H1 (cell line): ENCODE results near the gene MORC2. TPM values are rescaled to one million over a fixed set of nuclear protein-coding genes. Genes with fewer than 3 reads are reported as not detected.

Experiments used
- CTCF ChIA-PET: fragments of 300-600 bp; sonication (Branson Sonifier 250); formaldehyde crosslinking; loops from one replicate; lab custom pipeline; 2021; ENCODE audit not compliant: partially characterized antibody; lab: Charles Lee
- POLR2A ChIA-PET: fragments of 300-600 bp; sonication (Branson Sonifier 250); formaldehyde crosslinking; loops from one replicate; lab custom pipeline; 2021; ENCODE audit warnings: inconsistent platforms; ENCODE audit not compliant: partially characterized antibody; lab: Charles Lee
- DNase-seq, 2 experiments: peaks; one replicate each; pipeline versions ENCODE4 v3.0.0 to v3.0.0-alpha.2; 2010 to 2022; ENCODE audit warnings: low spot score in 2 of 2, low read depth in 1 of 2, mixed read lengths in 1 of 2
- FAIRE-seq: peaks from 2 replicates; lab custom pipeline; 2011; peaks lifted over from hg19 to GRCh38; lab: Jason Lieb, UNC
- H2AFZ ChIP-seq: 2 replicates; pipeline ENCODE4 v1.8.1; 2012; ENCODE audit warnings: low read length, inconsistent platforms
- H2AK5ac ChIP-seq: 2 replicates; pipeline ENCODE4 v1.6.1; 2013; ENCODE audit warnings: low read depth, low read length
- H2BK120ac ChIP-seq: replicated peaks from 2 replicates; pipeline ENCODE3; 2013; ENCODE audit warnings: low read depth, low read length, inconsistent platforms
- H2BK12ac ChIP-seq: 2 replicates; pipeline ENCODE4 v1.6.1; 2013; ENCODE audit warnings: low read depth, low read length
- H2BK15ac ChIP-seq: 2 replicates; pipeline ENCODE4 v1.6.1; 2013; ENCODE audit warnings: low read length
- H2BK20ac ChIP-seq: 2 replicates; pipeline ENCODE4 v1.6.1; 2013; ENCODE audit warnings: low read length
- H2BK5ac ChIP-seq: 2 replicates; pipeline ENCODE4 v1.6.1; 2013; ENCODE audit warnings: low read depth, low read length
- H3K14ac ChIP-seq: 2 replicates; pipeline ENCODE4 v1.6.1; 2013; ENCODE audit warnings: inconsistent platforms; ENCODE audit not compliant: insufficient read length
- H3K18ac ChIP-seq: 2 replicates; pipeline ENCODE4 v1.6.1; 2013; ENCODE audit warnings: low read length; ENCODE audit errors: extremely low read depth
- H3K23ac ChIP-seq: 2 replicates; pipeline ENCODE4 v1.6.1; 2013; ENCODE audit warnings: inconsistent platforms; ENCODE audit not compliant: insufficient read length
- H3K23me2 ChIP-seq: 2 replicates; pipeline ENCODE4 v1.6.1; 2013; ENCODE audit warnings: low read depth, low read length
- H3K27ac ChIP-seq: 2 replicates; pipeline ENCODE4 v1.6.1; 2011; ENCODE audit warnings: low read depth, low read length, inconsistent platforms
- H3K27me3 ChIP-seq, 4 experiments: replicated peaks in 1 of 4; 1 replicate in 1 of 4; 2 replicates in 3 of 4; pipeline versions ENCODE4 v1.6.1 to v1.8.1; 2011 to 2013; ENCODE audit warnings: low read length in 3 of 4, mild to moderate bottlenecking in 3 of 4, inconsistent platforms in 2 of 4, mixed read lengths in 2 of 4, moderate library complexity in 1 of 4; ENCODE audit not compliant: control insufficient read depth in 3 of 4, insufficient read depth in 3 of 4; ENCODE audit errors: extremely low read depth in 1 of 4
- H3K36me3 ChIP-seq, 4 experiments: 2 replicates each; pipeline versions ENCODE4 v1.6.1 to v1.8.1; 2011 to 2013; ENCODE audit warnings: mild to moderate bottlenecking in 4 of 4, low read length in 3 of 4, moderate library complexity in 2 of 4, control low read depth in 1 of 4, inconsistent platforms in 1 of 4; ENCODE audit not compliant: insufficient read depth in 4 of 4, control insufficient read depth in 2 of 4
- H3K4ac ChIP-seq: replicated peaks from 2 replicates; pipeline ENCODE3; 2013; ENCODE audit warnings: low read length, low read depth, mixed read lengths, inconsistent platforms; ENCODE audit not compliant: insufficient read length
- H3K4me1 ChIP-seq, 4 experiments: replicated peaks in 1 of 4; 1 replicate in 1 of 4; 2 replicates in 3 of 4; pipeline versions ENCODE4 v1.6.1 to v1.8.1; 2011 to 2013; ENCODE audit warnings: low read length in 3 of 4, inconsistent platforms in 2 of 4, mixed read lengths in 1 of 4; ENCODE audit not compliant: insufficient read depth in 4 of 4, control insufficient read depth in 3 of 4
- H3K4me2 ChIP-seq, 2 experiments: 2 replicates each; pipeline versions ENCODE4 v1.6.1 to v1.8.1; 2011 to 2013; ENCODE audit warnings: low read depth in 2 of 2, low read length in 2 of 2, control low read depth in 1 of 2, inconsistent platforms in 1 of 2, mild to moderate bottlenecking in 1 of 2; ENCODE audit not compliant: insufficient read depth in 1 of 2
- H3K4me3 ChIP-seq, 4 experiments: fragments of 200-600, 300-600 bp in 1 of 4; sonication (generic), shearing (Covaris generic), sonication (Bioruptor Twin) in 1 of 4; 2 replicates each; pipeline versions ENCODE4 v1.5.1 to v1.8.1; 2011 to 2016; ENCODE audit warnings: low read length in 4 of 4, low read depth in 3 of 4, control low read depth in 2 of 4, inconsistent platforms in 2 of 4, mild to moderate bottlenecking in 2 of 4, mixed read lengths in 1 of 4, moderate library complexity in 1 of 4; ENCODE audit not compliant: insufficient read depth in 2 of 4; ENCODE audit errors: extremely low read depth in 1 of 4
- H3K56ac ChIP-seq: replicated peaks from 2 replicates; pipeline ENCODE3; 2013; ENCODE audit warnings: low read depth, mild to moderate bottlenecking, mixed read lengths, low read length, inconsistent platforms; ENCODE audit not compliant: insufficient read length
- H3K79me1 ChIP-seq: 2 replicates; pipeline ENCODE4 v1.6.1; 2013; ENCODE audit warnings: low read depth, low read length, control low read depth
- H3K79me2 ChIP-seq, 2 experiments: 2 replicates each; pipeline versions ENCODE4 v1.6.1 to v1.8.1; 2012 to 2013; ENCODE audit warnings: low read length in 2 of 2, mild to moderate bottlenecking in 2 of 2, inconsistent platforms in 1 of 2; ENCODE audit not compliant: insufficient read depth in 2 of 2, control insufficient read depth in 1 of 2
- H3K9ac ChIP-seq, 4 experiments: replicated peaks in 1 of 4; 1 replicate in 1 of 4; 2 replicates in 3 of 4; pipeline versions ENCODE4 v1.6.1 to v1.8.1; 2011 to 2013; ENCODE audit warnings: low read depth in 3 of 4, low read length in 3 of 4, control low read depth in 2 of 4, mild to moderate bottlenecking in 2 of 4, moderate library complexity in 2 of 4, inconsistent platforms in 1 of 4; ENCODE audit errors: extremely low read depth in 1 of 4
- H3K9me3 ChIP-seq, 2 experiments: 2 replicates each; pipeline versions ENCODE4 v1.6.1 to v1.8.1; 2012 to 2013; ENCODE audit warnings: mild to moderate bottlenecking in 2 of 2, moderate library complexity in 2 of 2, control low read depth in 1 of 2, inconsistent platforms in 1 of 2, low read depth in 1 of 2, low read length in 1 of 2, mixed read lengths in 1 of 2; ENCODE audit not compliant: insufficient read depth in 2 of 2
- H4K20me1 ChIP-seq, 2 experiments: replicated peaks in 1 of 2; 2 replicates each; pipeline versions ENCODE3 to v1.8.1; 2011 to 2013; ENCODE audit warnings: inconsistent platforms in 2 of 2, low read length in 2 of 2, mild to moderate bottlenecking in 1 of 2; ENCODE audit not compliant: insufficient read depth in 2 of 2, control insufficient read depth in 1 of 2
- H4K5ac ChIP-seq: 2 replicates; pipeline ENCODE4 v1.6.1; 2013; ENCODE audit warnings: low read length, low read depth, mixed read lengths, inconsistent platforms; ENCODE audit not compliant: insufficient read length
- H4K8ac ChIP-seq: 2 replicates; pipeline ENCODE4 v1.8.0; 2013; ENCODE audit warnings: mild to moderate bottlenecking, moderate library complexity, low read length, inconsistent platforms; ENCODE audit not compliant: insufficient read depth; ENCODE audit errors: extremely low read depth
- H4K91ac ChIP-seq: replicated peaks from 2 replicates; pipeline ENCODE3; 2013; ENCODE audit warnings: low read length, mixed read lengths, inconsistent platforms; ENCODE audit not compliant: insufficient read length
- CBX8 ChIP-seq: fragments of 300-800, 300-1000 bp; sonication (generic); IDR thresholded peaks from 2 replicates; pipeline ENCODE4 v1.7.1; 2016; ENCODE audit warnings: low read depth, low read length, borderline replicate concordance
- CEBPB ChIP-seq: IDR thresholded peaks from 2 replicates; pipeline ENCODE4 v1.6.1; 2012; ENCODE audit warnings: low read depth, low read length
- CREB1 ChIP-seq: IDR thresholded peaks from 2 replicates; pipeline ENCODE4 v1.6.1; 2012; ENCODE audit warnings: inconsistent platforms
- CTBP2 ChIP-seq: IDR thresholded peaks from 2 replicates; pipeline ENCODE4 v1.7.0; 2011; ENCODE audit warnings: borderline replicate concordance, mild to moderate bottlenecking, moderate library complexity, mixed read lengths, low read length; ENCODE audit not compliant: insufficient read depth, insufficient read length
- GABPA ChIP-seq: IDR thresholded peaks from 2 replicates; pipeline ENCODE4 v1.6.1; 2011; ENCODE audit warnings: mild to moderate bottlenecking, low read length, moderate library complexity, borderline replicate concordance; ENCODE audit not compliant: insufficient read depth
- HDAC2 ChIP-seq, 2 experiments: fragments of 300-600 bp in 1 of 2; sonication (generic) in 1 of 2; IDR thresholded peaks; 2 replicates each; pipeline ENCODE4 v1.6.1; 2011 to 2012; ENCODE audit warnings: low read depth in 2 of 2, low read length in 2 of 2, mild to moderate bottlenecking in 2 of 2, moderate library complexity in 2 of 2, borderline replicate concordance in 1 of 2, inconsistent platforms in 1 of 2
- PHF8 ChIP-seq: fragments of 200-600 bp; sonication (generic); conservative IDR thresholded peaks from 2 replicates; pipeline ENCODE4 v1.7.1; 2012; ENCODE audit warnings: low read depth, mild to moderate bottlenecking, inconsistent platforms, low read length, moderate library complexity
- RNF2 ChIP-seq: fragments of 200-900, 300-1000 bp; sonication (generic); IDR thresholded peaks from 2 replicates; pipeline ENCODE4 v1.7.1; 2016; ENCODE audit warnings: borderline replicate concordance, low read depth, mild to moderate bottlenecking, antibody characterized with exemption, low read length; ENCODE audit not compliant: poor library complexity, severe bottlenecking; ENCODE audit errors: missing control alignments
- SAP30 ChIP-seq: fragments of 300-600 bp; sonication (generic); IDR thresholded peaks from 2 replicates; pipeline ENCODE4 v1.7.1; 2012; ENCODE audit warnings: low read length, moderate library complexity, mild to moderate bottlenecking, inconsistent platforms; ENCODE audit not compliant: insufficient read depth, insufficient replicate concordance
- SP1 ChIP-seq: IDR thresholded peaks from 2 replicates; pipeline ENCODE4 v1.6.1; 2011; ENCODE audit warnings: low read depth, low read length
- SUZ12 ChIP-seq: fragments of 200-600 bp; sonication (generic); IDR thresholded peaks from 2 replicates; pipeline ENCODE4 v1.6.1; 2012; ENCODE audit warnings: mild to moderate bottlenecking, inconsistent platforms, low read length, moderate library complexity, mixed read lengths
- USF2 ChIP-seq: IDR thresholded peaks from 2 replicates; pipeline ENCODE4 v1.6.1; 2011; ENCODE audit warnings: low read length, improper control_type of control experiment
- whole genome bisulfite sequencing, 2 experiments: shearing (Covaris generic) in 1 of 2; methylation state at CpG; one replicate each; pipeline versions ENCODE4 v1.1.6 to v1.1.7; 2013 to 2015; ENCODE audit warnings: low lambda C conversion rate in 2 of 2, mixed read lengths in 2 of 2, inconsistent platforms in 1 of 2, low coverage in 1 of 2, missing lambda C conversion rate in 1 of 2; ENCODE audit not compliant: insufficient replicate concordance in 2 of 2, insufficient coverage in 1 of 2, insufficient read length in 1 of 2; ENCODE audit errors: extremely low coverage in 1 of 2, missing lambda C conversion rate in 1 of 2; 5-methylcytosine and 5-hydroxymethylcytosine counted together
- polyA plus RNA-seq, 7 experiments: library from polyadenylated mRNA; depleted of rRNA in 3 of 7; stranded (reverse) in 5 of 7; unstranded in 2 of 7; fragments of >200 nt in 5 of 7; fragments of 200-250 nt in 2 of 7; gene quantifications; 1 replicate in 5 of 7; 2 replicates in 1 of 7; 4 replicates in 1 of 7; pipeline versions ENCODE4 v1.2.1 to v1.2.3, GENCODE V29; 2011 to 2013; ENCODE audit warnings: missing spikeins in 2 of 7, mixed read lengths in 2 of 7
- total RNA-seq: library from RNA; stranded (reverse); fragmentation: NEBNext Ultra II Directional; extraction: Animal tissue kit (Norgen Biotek cat#: 25700); gene quantifications from 2 replicates; pipeline ENCODE4 v1.2.1, GENCODE V29; 2021

The MORC2 gene
- total and polyA plus RNA-seq, 2 of the 8 experiments (the other 6 are each of a cell fraction or from before 2014, with no cell fraction given), result 15.4 to 68.0 TPM

- H4K5ac ChIP-seq, result no peak overlapping the region
- H3K27me3 ChIP-seq, result no peaks in the 10 kb centered on the region
- H3K4ac ChIP-seq, result no peak overlapping the region
- H3K18ac ChIP-seq, result no peak overlapping the region
- H4K91ac ChIP-seq, result no peak overlapping the region
- no peak overlapping the region for H3K14ac ChIP-seq
- no peak overlapping the region for H2BK15ac ChIP-seq
- no peak overlapping the region for H3K23ac ChIP-seq
- FAIRE-seq (no peak), DNase-seq (no peak)
- POLR2A ChIA-PET, result interaction anchor here (0.7 to 1.1 kb wide), 3 partner anchors 20 to 177 kb away, joined by 3 to 4 read pairs (median 3); no protein-coding TSS in a partner anchor
- CTCF ChIA-PET, result interaction anchor here (0.6 to 6.5 kb wide), 6 partner anchors 10 to 223 kb away, joined by 3 to 48 read pairs (median 6); no protein-coding TSS in a partner anchor
- H2BK5ac ChIP-seq, result no peak overlapping the region
- no peak overlapping the region for H3K56ac ChIP-seq
- H3K27ac ChIP-seq, result no peak overlapping the region
- H3K36me3 ChIP-seq, result peaks cover 4 to 47% (median 23%) of the 10 kb centered on the region in 4 experiments; a peak in 6 of 8 replicates
- no peaks in the 10 kb centered on the region for H3K4me1 ChIP-seq
- no peak overlapping the region for H2BK20ac ChIP-seq
- H4K20me1 ChIP-seq, result no peaks in the 10 kb centered on the region
- H3K23me2 ChIP-seq, result no peaks in the 10 kb centered on the region
- H4K8ac ChIP-seq, result no peak overlapping the region
- H2BK120ac ChIP-seq, result no peak overlapping the region
- H2AK5ac ChIP-seq, result no peak overlapping the region
- no peak overlapping the region for H3K4me3 ChIP-seq
- no peaks in the 10 kb centered on the region for H3K79me2 ChIP-seq
- no peaks in the 10 kb centered on the region for H3K9me3 ChIP-seq
- no peak overlapping the region for H2BK12ac ChIP-seq
- H3K9ac ChIP-seq, result no peak overlapping the region
- 95% methylated on average over 7 of the region's 9 CpGs; no CpG with 5 or more reads in 1 of the 2 experiments for WGBS, 2 experiments
- H2AFZ ChIP-seq, result no peak overlapping the region
- H3K4me2 ChIP-seq, result no peak overlapping the region
- H3K79me1 ChIP-seq, result no peaks in the 10 kb centered on the region
- TF ChIP-seq CEBPB, result no peak
- TF ChIP-seq SUZ12, result no peak
- TF ChIP-seq SP1, result no peak
- no peak for TF ChIP-seq PHF8
- TF ChIP-seq USF2, result no peak
- TF ChIP-seq SAP30, result no peak
- TF ChIP-seq RNF2, result no peak
- no peak for TF ChIP-seq CBX8
- TF ChIP-seq CTBP2, result no peak
- no peak for TF ChIP-seq CREB1
- no peak for TF ChIP-seq HDAC2 (IDR thresholded peaks at IDR 0.05; ENCODE audit: borderline replicate concordance in 1 of 2, low read depth in 2 of 2, low read length in 2 of 2)
- TF ChIP-seq GABPA, result no peak
Measured at GRCh38 chr22:30906411-30906810, 62.2 kb downstream of the MORC2 start.
